ENCODE data around the gene CSF1R.
"Not testable (repeated sequence)": the region's sequence is repeated elsewhere in the genome, so short reads cannot be mapped to it uniquely, and the experiment has no call there.

The CSF1R gene

DNA sequence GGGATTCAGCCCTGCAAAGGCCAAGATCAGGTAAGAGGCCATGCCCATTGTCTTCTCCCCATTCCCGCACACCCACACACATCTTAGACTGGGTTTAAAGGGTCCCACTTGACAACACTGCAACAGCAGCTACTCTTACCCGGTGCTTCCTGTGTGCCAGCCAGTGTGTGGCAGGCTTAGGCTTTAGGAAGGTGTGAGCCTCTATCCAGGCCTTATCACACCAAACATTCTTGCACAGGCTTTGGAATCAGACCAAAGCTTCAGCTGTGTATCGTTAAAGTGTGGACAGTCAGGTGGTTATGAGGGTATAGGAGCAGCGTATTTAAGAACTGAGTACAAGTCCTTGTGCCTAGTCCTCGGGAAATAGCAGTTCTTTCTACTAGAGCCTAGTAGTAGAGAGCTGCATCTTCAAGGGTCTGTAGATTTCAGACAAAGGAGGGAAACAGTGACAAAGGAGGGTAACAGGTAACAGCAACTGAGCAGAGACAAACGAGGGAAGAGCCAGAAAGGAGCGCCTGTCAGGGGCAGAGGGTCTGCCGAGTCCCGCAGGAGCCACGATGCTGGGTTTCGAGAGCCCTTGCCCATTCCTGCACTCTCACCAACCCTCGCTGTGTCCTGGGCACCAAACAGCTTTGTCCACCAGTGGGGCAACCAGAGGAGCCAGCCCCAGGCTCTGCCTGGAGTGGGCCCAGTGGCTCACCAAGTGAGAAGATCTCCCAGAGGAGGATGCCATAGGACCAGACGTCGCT, 30.9 kb downstream of the CSF1R start:
- DNase-seq (ENCODE audit: low read depth): no peak

DNA sequence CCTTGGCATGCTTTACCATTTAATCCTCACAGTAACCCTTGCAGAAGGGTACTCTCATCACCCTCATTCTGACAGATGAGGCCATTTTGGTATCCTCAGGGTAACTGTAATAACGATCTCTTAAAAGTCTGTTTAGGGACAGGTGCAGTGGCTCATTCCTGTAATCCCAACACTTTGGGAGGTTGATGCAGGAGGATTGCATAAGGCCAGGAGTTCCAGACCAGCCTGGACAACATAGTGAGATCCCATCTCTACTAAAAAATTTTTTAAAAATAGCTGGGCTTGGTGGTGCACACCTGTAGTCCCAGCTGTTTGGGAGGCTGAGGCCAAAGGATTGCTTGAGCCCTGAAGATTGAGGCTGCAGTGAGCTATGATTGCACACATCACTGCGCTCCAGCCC, 31.8 kb downstream of the CSF1R start:
- DNase-seq (ENCODE audit: low read depth): no peak

DNA sequence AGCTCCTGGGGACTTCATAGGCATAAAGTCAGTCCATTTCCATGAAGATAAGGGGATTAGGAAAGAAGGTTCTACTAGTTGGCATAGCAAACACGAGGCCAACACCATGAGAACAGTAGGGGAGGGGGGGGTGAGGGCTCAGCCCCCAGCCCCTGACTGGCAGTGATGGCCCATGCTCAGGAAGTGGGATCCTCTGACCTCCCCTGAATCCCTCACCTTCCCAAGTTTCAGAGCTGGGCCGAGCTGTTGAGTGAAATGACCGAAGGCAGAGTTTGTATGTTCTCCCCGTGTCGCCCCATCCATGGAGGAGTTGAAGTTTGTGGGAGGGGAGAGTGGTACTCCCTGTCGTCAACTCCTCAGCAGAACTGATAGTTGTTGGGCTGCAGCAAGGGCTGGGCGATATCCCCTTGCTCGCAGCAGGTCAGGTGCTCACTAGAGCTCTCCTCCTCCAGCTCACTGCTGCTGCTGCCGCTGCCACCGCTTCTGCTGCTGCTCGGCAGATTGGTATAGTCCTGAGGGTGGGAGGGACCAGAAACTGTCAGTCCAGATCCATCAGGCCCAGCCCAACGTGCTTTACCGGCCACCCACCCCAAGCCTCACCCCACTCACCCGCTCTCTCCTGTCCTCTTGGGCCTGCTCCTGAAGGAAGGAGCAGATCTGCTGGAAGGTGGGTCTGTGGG, 32.5 kb downstream of the CSF1R start:
- DNase-seq (ENCODE audit: low read depth): no peak

DNA sequence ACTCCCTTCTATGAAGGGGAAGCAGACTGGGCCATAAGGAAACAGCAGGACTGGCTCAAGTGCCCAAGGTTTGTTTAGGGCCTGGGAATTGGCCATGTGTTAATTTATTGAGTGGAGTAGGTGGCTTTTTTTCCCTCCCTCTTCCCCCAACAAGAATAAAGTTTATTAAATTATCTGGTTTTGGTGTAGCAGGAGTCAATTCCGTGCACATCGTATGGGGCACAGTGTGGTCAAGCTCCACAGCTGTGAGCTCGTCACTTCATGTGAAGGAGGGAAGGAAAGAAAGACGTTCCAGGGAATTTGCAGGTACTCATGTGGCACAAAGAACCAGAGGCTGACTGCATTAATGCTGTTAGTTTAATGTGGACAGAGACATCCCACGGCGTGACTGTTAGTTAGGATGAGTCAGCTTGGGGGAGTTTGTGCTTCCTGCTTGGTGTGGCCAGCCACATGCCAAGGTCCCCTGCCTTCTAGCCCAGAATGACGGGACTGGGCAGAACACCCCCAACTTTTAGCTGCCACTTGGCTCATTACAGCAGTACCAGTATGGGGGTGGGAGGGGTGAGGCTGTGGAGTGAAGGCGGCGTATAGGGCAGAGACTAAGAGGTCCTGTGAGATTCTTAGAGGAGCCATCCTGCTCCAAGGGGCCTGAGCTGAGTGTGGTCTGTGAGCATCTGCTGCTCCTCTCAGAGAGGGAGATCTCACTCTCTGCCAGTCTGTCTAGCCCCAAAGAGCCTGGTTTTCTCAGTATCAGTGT, 33.2 kb downstream of the CSF1R start:
- DNase-seq (ENCODE audit: low read depth): no peak

DNA sequence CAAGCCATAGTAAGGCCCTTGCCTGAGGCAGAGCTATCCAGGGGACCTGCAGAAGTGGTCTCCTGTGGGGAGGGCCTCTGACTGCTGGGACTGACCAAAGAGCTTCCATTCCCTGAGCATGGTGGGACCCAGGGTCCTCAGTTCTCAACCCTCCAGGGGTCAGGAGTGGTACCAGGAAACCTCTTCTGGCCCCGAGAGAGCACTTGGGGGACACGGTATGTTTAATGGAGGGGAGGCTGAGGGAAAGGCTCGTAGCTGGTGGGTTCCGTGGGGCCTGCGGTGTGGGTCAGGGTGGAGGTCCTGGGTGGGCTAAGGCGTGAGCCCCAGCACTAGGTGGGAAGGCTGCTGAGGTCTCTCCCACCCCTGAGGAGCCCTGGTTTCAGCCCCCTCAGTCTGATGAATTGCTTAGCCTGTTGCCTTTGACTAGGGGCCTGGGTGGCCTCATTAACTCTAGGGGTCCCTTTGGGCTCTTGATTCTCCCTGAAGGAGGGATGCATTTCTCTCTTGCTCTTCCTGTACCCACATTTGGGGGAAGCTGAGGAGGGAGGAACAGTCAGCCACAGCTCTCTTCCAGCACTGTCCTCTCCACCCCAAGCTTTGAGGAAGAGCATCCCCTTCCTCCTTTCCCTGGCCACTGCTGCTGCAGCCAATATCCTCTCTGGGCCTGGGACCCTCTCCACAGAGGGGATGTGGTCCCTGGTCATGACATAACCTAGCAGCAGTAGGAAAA, 34.0 kb downstream of the CSF1R start:
- DNase-seq (ENCODE audit: low read depth): no peak

DNA sequence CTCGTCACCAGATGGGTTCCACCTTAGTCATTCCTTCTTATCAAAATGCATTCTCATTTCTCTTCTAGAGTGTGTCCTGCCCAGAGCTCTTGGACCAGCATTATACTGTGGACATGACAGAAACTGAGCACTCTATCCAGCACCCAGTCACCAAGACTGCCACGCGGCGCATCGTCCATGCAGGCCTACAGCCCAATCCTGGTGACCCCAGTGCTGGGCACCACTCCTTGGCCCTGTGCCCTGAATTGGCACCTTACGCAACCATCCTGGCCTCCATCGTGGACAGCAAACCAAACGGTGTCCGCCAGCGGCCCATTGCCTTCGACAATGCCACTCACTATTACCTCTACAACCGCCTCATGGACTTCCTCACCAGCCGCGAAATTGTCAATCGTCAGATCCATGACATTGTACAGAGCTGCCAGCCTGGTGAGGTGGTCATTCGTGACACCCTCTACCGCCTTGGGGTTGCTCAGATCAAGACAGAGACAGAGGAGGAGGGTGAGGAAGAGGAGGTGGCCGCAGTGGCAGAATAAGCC, 34.6 kb downstream of the CSF1R start:
- DNase-seq (ENCODE audit: low read depth): no peak

DNA sequence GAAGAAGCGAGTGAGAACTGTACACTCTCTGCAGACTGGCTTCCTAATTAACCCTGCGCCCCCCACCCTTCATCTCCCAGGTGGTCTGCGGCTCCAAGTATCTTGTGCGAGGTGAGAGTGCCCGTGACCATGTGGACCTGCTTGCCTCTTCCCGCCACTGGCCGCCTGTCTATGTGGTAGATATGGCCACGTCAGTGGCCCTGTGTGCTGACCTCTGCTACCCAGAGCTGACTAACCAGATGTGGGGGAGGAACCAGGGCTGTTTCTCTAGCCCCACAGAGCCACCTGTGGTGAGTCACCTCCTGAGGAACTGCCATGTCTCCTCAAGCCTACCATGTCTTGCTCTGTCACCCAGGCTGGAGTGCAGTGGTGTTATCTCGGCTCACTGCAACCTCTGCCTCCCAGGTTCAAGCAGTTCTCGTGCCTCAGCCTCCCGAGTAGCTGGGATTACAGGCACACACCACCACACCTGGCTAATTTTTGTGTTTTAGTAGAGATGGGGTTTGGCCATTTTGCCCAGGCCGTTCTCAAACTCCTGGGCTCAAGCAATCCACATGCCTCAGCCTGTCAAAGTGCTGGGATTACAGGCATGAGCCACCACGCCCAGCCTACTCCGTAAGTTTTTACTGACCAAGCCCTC, 36.1 kb downstream of the CSF1R start:
- DNase-seq (ENCODE audit: low read depth): not testable (repeated sequence)

DNA sequence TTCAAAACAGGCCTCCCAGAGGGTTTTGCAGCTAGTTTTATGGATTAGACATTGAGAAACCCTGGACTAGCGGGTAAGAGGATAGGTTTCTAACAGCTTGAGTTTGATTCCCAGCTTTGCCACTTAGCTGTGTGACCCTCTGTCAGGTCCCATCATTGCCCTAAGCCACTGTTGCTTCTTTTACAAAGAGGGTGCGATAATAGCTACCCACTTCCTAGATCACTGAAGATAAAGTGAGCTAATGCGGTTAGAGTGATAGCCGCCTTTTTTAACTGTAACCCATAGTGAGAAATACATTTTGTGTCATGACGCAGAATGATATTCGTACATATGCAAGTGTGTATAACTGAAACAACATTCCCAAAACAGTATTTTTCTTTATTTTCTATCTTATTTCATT, 40.3 kb downstream of the CSF1R start:
- DNase-seq (ENCODE audit: low read depth): no peak

DNA sequence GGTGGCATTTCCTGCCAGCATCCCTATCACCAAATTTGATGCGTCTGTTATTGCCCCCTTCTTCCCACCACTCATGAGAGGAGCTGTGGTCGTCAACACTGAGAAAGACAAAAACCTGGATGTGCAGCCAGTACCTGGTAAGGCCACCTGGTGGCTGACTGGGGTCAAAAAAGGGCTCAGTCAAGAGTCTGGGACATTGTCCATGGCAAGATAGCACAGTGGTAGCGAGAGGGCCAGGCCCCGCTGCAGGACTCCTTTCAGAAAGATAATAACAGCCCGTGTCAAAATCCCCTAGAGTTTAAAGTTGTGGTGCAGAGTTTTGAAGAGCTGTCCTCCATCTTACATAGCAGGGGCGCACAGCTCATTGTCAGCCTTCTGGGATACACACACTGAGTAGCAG, 40.8 kb downstream of the CSF1R start:
- DNase-seq (ENCODE audit: low read depth): no peak

DNA sequence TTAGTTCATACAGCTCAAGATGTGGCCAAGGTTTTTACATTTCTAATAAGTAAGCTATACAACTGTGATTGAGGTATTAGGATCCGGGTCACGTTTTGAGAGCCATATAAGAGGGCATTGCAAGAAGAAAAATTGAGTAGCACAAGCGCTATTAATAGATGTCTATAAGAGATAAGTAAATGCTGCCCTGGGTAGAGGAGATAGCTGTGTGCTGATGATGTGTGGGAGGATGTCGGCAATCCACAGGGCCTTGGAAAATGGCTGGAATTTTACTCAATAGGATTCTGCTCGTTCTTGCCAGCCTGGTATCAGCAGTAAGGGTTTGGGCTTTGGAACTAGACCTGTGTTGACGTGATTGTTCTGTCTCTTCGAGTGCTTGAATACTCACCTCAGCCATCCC, 41.6 kb downstream of the CSF1R start:
- DNase-seq (ENCODE audit: low read depth): no peak

DNA sequence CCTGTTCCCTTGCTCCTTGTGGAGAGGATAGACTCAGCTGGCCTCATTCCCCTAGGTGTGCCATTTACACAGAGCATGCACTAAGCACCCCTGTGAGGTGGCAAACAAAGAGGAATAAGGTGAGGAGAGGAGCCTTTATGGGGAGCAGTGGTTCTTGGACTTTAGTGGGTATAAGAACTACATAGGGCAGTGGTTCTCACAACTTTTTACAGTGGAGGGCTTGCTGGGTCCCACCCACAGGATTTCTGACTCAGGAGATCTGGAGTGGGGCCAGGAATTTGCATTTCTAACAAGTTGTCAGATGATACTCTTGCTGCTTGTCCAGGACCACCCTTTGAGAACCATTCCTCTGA, 42.0 kb downstream of the CSF1R start:
- DNase-seq (ENCODE audit: low read depth): no peak

DNA sequence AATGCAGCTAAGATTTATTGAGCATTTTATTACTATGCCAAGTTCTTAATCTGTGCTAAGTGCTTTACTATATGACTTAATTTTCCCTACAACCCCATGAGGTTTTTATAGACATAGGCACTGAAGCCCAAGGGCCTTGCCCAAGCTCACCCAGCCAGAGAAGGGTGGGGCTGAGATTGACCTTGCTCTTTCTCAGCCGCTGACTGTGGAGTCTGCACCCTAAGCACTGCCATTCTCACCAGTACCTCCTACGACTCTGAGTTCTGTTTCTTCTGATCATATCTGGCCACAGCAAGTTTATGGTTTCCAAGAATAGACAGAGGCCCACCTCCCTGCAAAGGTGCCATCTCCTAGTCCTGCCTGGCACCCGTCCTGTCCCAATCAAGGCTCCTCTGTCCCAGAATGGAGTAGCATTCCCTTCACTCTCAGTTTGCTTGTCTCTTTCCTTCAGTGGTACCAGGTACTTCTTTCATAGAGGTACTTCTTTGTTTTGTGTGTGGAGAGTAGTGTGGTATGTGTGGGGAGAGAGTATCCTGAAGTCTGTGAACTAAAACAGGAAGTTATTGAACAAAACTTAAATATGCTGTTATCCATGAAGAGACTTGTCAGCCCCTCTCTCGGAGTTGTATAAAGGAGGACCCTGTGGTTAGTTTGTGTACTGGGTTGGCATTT, 42.6 kb downstream of the CSF1R start:
- no peak for DNase-seq (ENCODE audit: low read depth)

DNA sequence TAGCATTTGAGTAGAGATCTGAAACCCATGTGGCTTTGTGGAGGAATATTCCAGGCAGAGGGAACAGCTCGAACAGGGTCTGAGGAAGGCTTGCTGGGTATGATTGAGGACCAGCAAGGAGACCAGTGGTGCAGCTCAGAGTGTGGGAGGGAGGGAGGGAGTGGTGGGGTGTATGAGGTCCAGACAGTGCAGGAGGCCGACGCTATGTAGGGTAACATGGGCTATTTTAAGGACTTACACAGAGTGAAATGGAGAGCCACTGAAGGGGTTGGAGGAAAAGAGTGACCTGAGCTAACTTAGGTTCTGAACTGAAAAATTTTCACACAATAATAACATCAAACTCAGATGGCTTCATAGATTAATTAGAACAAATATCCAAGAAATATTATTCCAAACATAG, 43.9 kb downstream of the CSF1R start:
- DNase-seq (ENCODE audit: low read depth): no peak

DNA sequence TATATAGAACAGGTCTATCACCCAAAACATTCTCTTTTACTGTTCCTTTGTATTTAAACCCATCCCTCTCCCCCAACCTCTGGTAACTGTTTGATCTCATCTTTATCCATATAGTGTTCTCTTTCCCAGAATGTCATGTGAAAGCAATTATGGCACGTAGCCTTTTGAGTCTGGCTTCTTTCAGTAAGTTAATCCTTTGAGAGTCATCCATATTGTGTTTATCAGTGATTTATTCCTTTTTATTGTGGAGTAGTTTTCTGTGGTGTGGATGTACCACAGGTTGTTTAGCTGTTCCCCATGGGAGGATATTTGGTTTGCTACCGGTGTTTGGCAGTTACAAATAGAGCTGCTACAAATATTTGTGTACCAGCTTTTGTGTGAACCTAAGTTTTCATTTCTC, 47.8 kb downstream of the CSF1R start:
- no peak for DNase-seq (ENCODE audit: low read depth)

DNA sequence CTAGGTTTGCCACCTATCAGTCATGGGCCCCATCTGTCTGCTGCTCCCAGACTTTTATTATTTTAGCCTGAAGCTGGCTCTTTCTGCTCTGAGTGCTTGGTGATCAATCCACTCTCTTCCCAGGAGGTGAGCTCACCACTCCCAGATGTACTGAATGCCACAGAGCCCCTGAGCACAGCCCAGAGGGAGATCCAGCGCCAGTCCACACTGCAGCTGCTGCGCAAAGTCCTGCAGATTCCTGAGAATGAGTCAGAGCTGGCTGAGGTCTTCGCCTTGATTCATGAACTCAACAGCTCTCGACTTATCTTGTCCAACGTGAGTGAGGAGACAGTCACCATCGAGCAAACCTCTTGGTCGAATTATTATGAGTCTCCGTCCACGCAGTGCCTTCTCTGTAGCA, 49.8 kb downstream of the CSF1R start:
- DNase-seq (ENCODE audit: low read depth): no peak

DNA sequence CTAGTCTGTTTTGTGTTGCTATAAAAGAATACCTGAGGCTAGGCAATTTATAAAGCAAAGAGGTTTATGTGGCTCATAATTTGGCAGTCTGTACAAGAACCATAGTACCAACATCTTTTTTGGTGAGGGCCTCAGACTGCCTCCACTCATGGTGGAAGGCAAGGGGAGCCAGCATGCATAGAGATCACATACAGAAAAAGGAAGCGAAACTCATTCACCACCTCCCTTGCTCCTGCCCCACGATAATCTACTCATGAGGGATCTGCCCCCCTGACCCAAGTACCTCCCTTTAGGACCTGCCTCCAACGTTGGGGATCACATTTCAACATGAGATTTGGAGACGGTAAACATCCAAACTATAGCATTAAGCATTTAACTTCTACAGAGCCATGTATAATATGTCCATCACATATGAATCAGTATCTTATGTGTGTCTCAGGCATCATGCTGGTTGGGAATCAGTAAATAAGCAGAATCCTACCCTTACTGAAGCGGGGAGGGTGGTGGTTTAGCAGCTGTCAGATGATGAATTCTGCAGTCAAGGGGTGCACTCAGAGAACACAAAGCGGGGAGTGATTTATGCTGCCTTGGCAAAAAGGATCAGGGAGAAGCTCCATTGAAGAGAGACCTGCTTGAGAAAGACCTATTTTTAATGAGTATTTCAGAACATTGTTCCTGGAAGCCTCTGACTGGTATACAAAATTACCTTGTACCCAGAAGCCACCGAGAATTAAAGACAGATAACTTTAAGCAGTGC, 51.0 kb downstream of the CSF1R start:
- DNase-seq (ENCODE audit: low read depth): no peak

DNA sequence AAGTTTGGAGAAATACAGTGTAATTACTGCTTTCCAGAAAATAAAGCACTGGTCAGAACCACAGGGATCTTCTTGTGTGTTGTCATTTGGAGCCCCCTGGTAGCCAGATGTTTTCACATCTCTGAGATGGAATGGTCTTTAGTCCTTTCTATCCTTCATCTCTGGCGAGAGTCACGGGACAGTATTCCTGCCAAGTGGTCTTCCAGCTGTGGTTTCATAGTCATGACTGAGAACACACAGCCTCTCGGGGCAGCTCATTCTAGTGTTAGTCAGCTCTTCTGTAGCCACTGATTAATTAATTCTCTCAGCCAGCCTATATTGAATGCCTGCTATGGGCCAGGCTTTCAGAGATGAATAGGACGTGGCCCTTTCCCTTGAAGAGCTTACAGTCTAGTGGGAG, 51.7 kb downstream of the CSF1R start:
- no peak for DNase-seq (ENCODE audit: low read depth)

DNA sequence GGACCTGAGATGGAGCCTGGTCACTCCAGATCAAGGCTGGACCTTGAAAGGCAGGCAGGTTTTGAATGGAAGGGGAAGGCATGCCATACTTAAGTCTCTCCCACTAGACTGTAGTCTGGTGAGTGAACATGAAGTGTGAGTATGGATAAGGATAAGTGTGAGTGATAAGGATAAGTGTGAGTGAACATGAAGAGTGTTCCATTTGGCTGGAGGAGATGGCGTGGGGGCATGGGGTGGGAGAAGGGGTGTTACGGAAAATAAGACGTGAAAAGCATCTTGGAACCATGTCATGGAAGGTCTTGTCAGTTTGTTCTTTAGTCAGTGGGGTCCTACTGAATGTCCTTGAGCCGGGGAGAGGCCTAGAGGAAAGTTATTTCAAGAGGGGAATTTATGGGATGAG, 53.0 kb downstream of the CSF1R start:
- no peak for DNase-seq (ENCODE audit: low read depth)

DNA sequence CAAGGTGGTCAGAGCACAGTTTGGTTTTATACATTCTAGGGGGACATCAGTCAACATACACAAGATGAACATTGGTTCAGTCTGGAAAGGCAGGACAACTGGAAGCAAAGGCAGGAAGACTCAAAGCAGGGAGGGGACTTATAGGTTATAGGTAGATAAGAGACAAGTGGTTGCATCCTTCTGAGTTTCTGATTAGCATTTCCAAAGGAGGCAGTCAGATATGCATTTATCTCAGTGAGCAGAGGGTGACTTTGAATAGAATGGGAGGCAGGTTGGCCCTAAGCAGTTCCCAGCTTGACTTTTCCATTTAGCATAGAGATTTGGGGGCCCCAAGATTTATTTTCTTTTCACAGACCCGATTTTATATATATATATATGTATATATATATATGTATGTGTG, 58.3 kb downstream of the CSF1R start:
- DNase-seq (ENCODE audit: low read depth): not testable (repeated sequence)

DNA sequence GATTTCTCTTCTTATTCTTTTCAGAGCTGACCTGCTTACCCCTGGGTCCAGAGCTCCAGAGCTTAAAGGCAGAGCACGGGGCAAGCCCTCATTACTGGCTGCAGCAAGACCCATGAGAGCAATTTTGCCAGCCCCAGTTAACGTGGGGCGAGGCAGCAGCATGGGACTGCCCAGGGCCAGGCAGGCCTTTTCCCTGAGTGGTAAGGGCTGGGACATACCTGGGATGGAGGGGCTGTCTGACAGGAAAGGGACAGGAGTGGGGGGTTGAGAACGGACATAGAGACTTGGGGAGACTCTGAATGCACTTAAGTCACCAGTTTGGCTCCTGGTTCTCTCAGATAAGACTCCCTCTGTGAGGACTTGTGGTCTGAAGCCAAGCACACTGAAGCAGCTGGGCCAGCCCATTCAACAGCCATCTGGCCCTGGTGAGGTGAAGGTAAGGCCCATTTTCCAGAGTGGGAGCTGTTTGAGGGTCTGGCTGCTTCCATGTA, 59.6 kb downstream of the CSF1R start:
- no peak for DNase-seq (ENCODE audit: low read depth)
